D721Med (cell line): Measurements from ENCODE around the gene BMPR1A.
"Not testable (repeated sequence)": the region's sequence is repeated elsewhere in the genome, so short reads cannot be mapped to it uniquely, and the experiment has no call there.

Source experiments
- DNase-seq: peaks from one replicate; pipeline ENCODE4 v3.0.0; 2011; ENCODE audit warnings: low spot score; ENCODE audit not compliant: insufficient read length
- FAIRE-seq: peaks from 2 replicates; lab custom pipeline; 2011; peaks lifted over from hg19 to GRCh38; lab: Jason Lieb, UNC
- CTCF ChIP-seq: IDR thresholded peaks from 2 replicates; pipeline ENCODE4 v1.5.1; 2012; ENCODE audit warnings: mild to moderate bottlenecking, control low read depth; ENCODE audit not compliant: insufficient read depth; ENCODE audit errors: missing control alignments

The BMPR1A gene

GRCh38 chr10:86914734-86915133 lies 158.3 kb downstream of the BMPR1A start:
- no peak for FAIRE-seq
- TF ChIP-seq CTCF: no peak
- no peak for DNase-seq

- no peak for DNase-seq
- no peak for TF ChIP-seq CTCF
Observed at GRCh38 chr10:86918022-86918471, 161.6 kb downstream of the BMPR1A start.

GRCh38 chr10:86922553-86922961 lies 166.1 kb downstream of the BMPR1A start:
- no peak for FAIRE-seq
- no peak for DNase-seq
- TF ChIP-seq CTCF: no peak

More at GRCh38 chr10:86918022-86918471, 161.6 kb downstream of the BMPR1A start:
- FAIRE-seq: no peak

- DNase-seq: no peak
- no peak for TF ChIP-seq CTCF
- FAIRE-seq: no peak
Observed at GRCh38 chr10:86929468-86930380, 173.3 kb downstream of the BMPR1A start.

- no peak for TF ChIP-seq CTCF
- DNase-seq: no peak
- FAIRE-seq: peak; percentile 21
Observed at GRCh38 chr10:86931872-86932271, 175.5 kb downstream of the BMPR1A start.

GRCh38 chr10:86932674-86933073 lies 176.3 kb downstream of the BMPR1A start:
- FAIRE-seq: no peak
- DNase-seq: no peak
- TF ChIP-seq CTCF: no peak

- not testable (repeated sequence) for FAIRE-seq, DNase-seq
Observed at GRCh38 chr10:86934162-86934711, 177.8 kb downstream of the BMPR1A start.
